GM23338 (cell line): ENCODE data around the gene RNF220. TPM values are rescaled to one million over a fixed set of nuclear protein-coding genes. Genes with fewer than 3 reads are reported as not detected.
A peak's percentile ranks its signal among the peaks of the same experiment; 100 is the strongest.

Experiments used
- ATAC-seq: fragments of 200-7000 bp; cut with Tn5 transposase; 3 replicates; pipeline ENCODE4 v1.9.1; 2020
- DNase-seq: peaks from one replicate; pipeline ENCODE4 v3.0.0-alpha.2; 2015; ENCODE audit warnings: low spot score
- H2AFZ ChIP-seq: fragments of 200-600 bp; sonication (generic); 2 replicates; pipeline ENCODE4 v1.8.0; 2016; ENCODE audit warnings: antibody characterized with exemption, mild to moderate bottlenecking, moderate library complexity
- H3F3A ChIP-seq: fragments of 200-600 bp; sonication (generic); replicated peaks from 2 replicates; pipeline ENCODE4 v1.8.0; 2017; ENCODE audit warnings: antibody characterized with exemption, mixed run types, low read depth
- H3K27ac ChIP-seq: fragments of 200-600 bp; sonication (generic); 2 replicates; pipeline ENCODE4 v1.6.1; 2016; ENCODE audit warnings: low read depth
- H3K27me3 ChIP-seq: fragments of 200-600 bp; sonication (generic); 2 replicates; pipeline ENCODE4 v1.8.0; 2016; ENCODE audit warnings: mild to moderate bottlenecking, mixed run types, moderate library complexity; ENCODE audit not compliant: insufficient read depth
- H3K36me3 ChIP-seq: fragments of 200-600 bp; sonication (generic); 2 replicates; pipeline ENCODE4 v1.8.0; 2016; ENCODE audit warnings: mild to moderate bottlenecking; ENCODE audit not compliant: insufficient read depth
- H3K4me1 ChIP-seq: fragments of 200-600 bp; sonication (generic); 2 replicates; pipeline ENCODE4 v1.8.0; 2016; ENCODE audit warnings: mild to moderate bottlenecking, moderate library complexity; ENCODE audit not compliant: insufficient read depth
- H3K4me2 ChIP-seq: fragments of 200-600 bp; sonication (generic); 2 replicates; pipeline ENCODE4 v1.7.1; 2017; ENCODE audit warnings: mixed run types
- H3K4me3 ChIP-seq: fragments of 200-600 bp; sonication (generic); 2 replicates; pipeline ENCODE4 v1.6.1; 2016; ENCODE audit warnings: mixed run types
- H3K79me2 ChIP-seq: fragments of 200-600 bp; sonication (generic); replicated peaks from 2 replicates; pipeline ENCODE4 v1.8.0; 2017; ENCODE audit warnings: mild to moderate bottlenecking; ENCODE audit not compliant: insufficient read depth
- H3K9me2 ChIP-seq: fragments of 200-600 bp; sonication (generic); 2 replicates; pipeline ENCODE4 v1.8.0; 2017; ENCODE audit not compliant: insufficient read depth
- H4K20me1 ChIP-seq: fragments of 200-600 bp; sonication (generic); replicated peaks from 2 replicates; pipeline ENCODE4 v1.8.0; 2017; ENCODE audit warnings: mild to moderate bottlenecking; ENCODE audit not compliant: insufficient read depth
- H3K27ac Mint-ChIP-seq: 2 replicates; pipeline ENCODE4 v1.8.0; 2020; ENCODE audit warnings: inconsistent platforms, mild to moderate bottlenecking, moderate library complexity, mixed read lengths
- H3K27me3 Mint-ChIP-seq: 3 replicates; pipeline ENCODE4 v1.8.0; 2022; ENCODE audit warnings: low read depth, mild to moderate bottlenecking, moderate library complexity, mixed read lengths, inconsistent platforms; ENCODE audit not compliant: insufficient read depth, poor library complexity
- H3K36me3 Mint-ChIP-seq: 3 replicates; pipeline ENCODE4 v1.8.0; 2021; ENCODE audit warnings: low read depth, mild to moderate bottlenecking, inconsistent platforms, moderate library complexity, mixed read lengths
- H3K4me1 Mint-ChIP-seq: 3 replicates; pipeline ENCODE4 v1.8.0; 2020; ENCODE audit warnings: mild to moderate bottlenecking, inconsistent platforms, mixed read lengths
- H3K4me3 Mint-ChIP-seq: 3 replicates; pipeline ENCODE4 v1.8.0; 2021; ENCODE audit warnings: moderate library complexity, mild to moderate bottlenecking, inconsistent platforms, mixed read lengths
- H3K9me3 Mint-ChIP-seq: 3 replicates; pipeline ENCODE4 v1.8.0; 2020; ENCODE audit warnings: moderate library complexity, mild to moderate bottlenecking, inconsistent platforms, mixed read lengths
- CREB1 ChIP-seq: fragments of 250-450 bp; sonication (Bioruptor Pico); IDR thresholded peaks from 2 replicates; pipeline ENCODE4 v1.5.0; 2020; ENCODE audit warnings: low read depth, mild to moderate bottlenecking, moderate library complexity
- EZH2 ChIP-seq: fragments of 200-600 bp; sonication (generic); IDR thresholded peaks from one replicate; pipeline ENCODE4 v1.8.0; 2017; ENCODE audit warnings: antibody characterized with exemption, mild to moderate bottlenecking, low read depth; ENCODE audit not compliant: unreplicated experiment
- EZH2phosphoT487 ChIP-seq: fragments of 200-600 bp; sonication (generic); IDR thresholded peaks from one replicate; pipeline ENCODE4 v1.8.1; 2018; ENCODE audit warnings: antibody characterized with exemption; ENCODE audit not compliant: unreplicated experiment
- JUNB ChIP-seq: IDR thresholded peaks from one replicate; pipeline ENCODE4 v1.6.1; 2016; ENCODE audit warnings: antibody characterized with exemption; ENCODE audit not compliant: unreplicated experiment
- NANOG ChIP-seq: IDR thresholded peaks from 2 replicates; pipeline ENCODE4 v1.6.1; 2016; ENCODE audit warnings: antibody characterized with exemption, borderline replicate concordance
- POLR2AphosphoS5 ChIP-seq: IDR thresholded peaks from 2 replicates; pipeline ENCODE4 v1.6.1; 2016; ENCODE audit warnings: antibody characterized with exemption, low read depth
- STAT1 ChIP-seq: IDR thresholded peaks from one replicate; pipeline ENCODE4 v1.6.1; 2016; ENCODE audit warnings: antibody characterized with exemption; ENCODE audit not compliant: unreplicated experiment
- ZNF114 ChIP-seq: fragments of 250-450 bp; sonication (Bioruptor Pico); IDR thresholded peaks from 2 replicates; pipeline ENCODE4 v1.5.0; 2020; ENCODE audit warnings: mild to moderate bottlenecking, moderate library complexity
- ZNF331 ChIP-seq: fragments of 250-450 bp; sonication (Bioruptor Pico); IDR thresholded peaks from 2 replicates; pipeline ENCODE4 v1.5.0; 2020; ENCODE audit warnings: low read depth, mild to moderate bottlenecking, moderate library complexity
- polyA plus RNA-seq: library from polyadenylated mRNA; unstranded; fragments of >200 nt; fragmentation: Nextera tagmentation; extraction: Ambion mirVana; gene quantifications from 2 replicates; pipeline ENCODE4 v1.2.1, GENCODE V29; 2016
- total RNA-seq: library from RNA; depleted of rRNA; stranded (reverse); fragments of >200 nt; shearing (Covaris generic); gene quantifications from 2 replicates; pipeline ENCODE4 v1.2.3, GENCODE V29; 2014
- TF ChIP-seq, protein P1 (sequence below): IDR thresholded peaks from 2 replicates; pipeline ENCODE4 v1.6.1; 2016; ENCODE audit warnings: antibody characterized with exemption
- TF ChIP-seq, protein P2 (sequence below): fragments of 250-450 bp; sonication (Bioruptor Pico); IDR thresholded peaks from 2 replicates; pipeline ENCODE4 v1.5.0; 2020; ENCODE audit warnings: mild to moderate bottlenecking, moderate library complexity
- TF ChIP-seq, protein P3 (sequence below): IDR thresholded peaks from one replicate; pipeline ENCODE4 v1.6.1; 2018; ENCODE audit warnings: antibody characterized with exemption; ENCODE audit not compliant: unreplicated experiment

Gene RNF220
- total and polyA plus RNA-seq, 2 experiments from 2014 or later = 72.8 to 168 TPM

DNA sequence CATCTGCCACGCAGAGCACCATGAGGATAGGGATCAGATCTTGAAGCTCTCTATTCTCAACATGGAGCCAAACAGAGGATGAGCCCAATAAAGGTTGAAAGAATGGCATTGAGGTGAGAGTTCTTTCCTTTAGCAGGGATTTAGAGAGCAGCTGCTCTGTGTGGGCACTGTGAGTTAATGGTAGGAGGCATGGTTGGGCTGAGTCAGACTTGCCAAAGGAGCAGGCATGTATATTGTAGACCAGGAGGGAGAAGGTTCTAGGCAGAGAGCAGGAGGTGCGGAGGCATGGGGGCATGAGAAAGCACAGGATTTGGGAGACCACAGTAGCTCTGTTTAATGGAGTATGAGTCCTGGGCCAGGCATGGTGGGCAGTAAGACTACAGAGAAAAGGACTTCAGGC, 237.2 kb downstream of the RNF220 start:
- Histone ChIP-seq H4K20me1 (peaks cover 6% of the 10 kb centered on the region), H3K79me2 (no peaks in the 10 kb centered on the region)
- H3K36me3 Mint-ChIP-seq = peaks cover 76% of the 10 kb centered on the region

More for the DNA sequence above, 237.2 kb downstream of the RNF220 start:
- Mint-ChIP-seq H3K27ac (peak overlapping the region; percentile 12; the same call in 1 of the 2 replicates), H3K27me3 (peaks cover 3% of the 10 kb centered on the region), H3K9me3 (no peaks in the 10 kb centered on the region; the same call in 2 of the 3 replicates), H3K4me1 (no peaks in the 10 kb centered on the region; the same call in 2 of the 3 replicates), H3K4me3 (no peak overlapping the region)
- Histone ChIP-seq H3F3A (peaks cover 9% of the 10 kb centered on the region; the same call in 1 of the 2 replicates), H3K4me3 (no peak overlapping the region), H3K4me1 (no peaks in the 10 kb centered on the region), H3K27ac (no peak overlapping the region), H3K27me3 (no peaks in the 10 kb centered on the region), H3K9me2 (no peaks in the 10 kb centered on the region), H2AFZ (no peak overlapping the region), H3K4me2 (no peak overlapping the region), H3K36me3 (peaks cover 18% of the 10 kb centered on the region)
- TF ChIP-seq EZH2phosphoT487 = no peak
- no peak for TF ChIP-seq JUNB
- no peak for TF ChIP-seq EZH2
- TF ChIP-seq, protein P1, sequence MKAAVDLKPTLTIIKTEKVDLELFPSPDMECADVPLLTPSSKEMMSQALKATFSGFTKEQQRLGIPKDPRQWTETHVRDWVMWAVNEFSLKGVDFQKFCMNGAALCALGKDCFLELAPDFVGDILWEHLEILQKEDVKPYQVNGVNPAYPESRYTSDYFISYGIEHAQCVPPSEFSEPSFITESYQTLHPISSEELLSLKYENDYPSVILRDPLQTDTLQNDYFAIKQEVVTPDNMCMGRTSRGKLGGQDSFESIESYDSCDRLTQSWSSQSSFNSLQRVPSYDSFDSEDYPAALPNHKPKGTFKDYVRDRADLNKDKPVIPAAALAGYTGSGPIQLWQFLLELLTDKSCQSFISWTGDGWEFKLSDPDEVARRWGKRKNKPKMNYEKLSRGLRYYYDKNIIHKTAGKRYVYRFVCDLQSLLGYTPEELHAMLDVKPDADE = no peak
- no peak for TF ChIP-seq NANOG
- TF ChIP-seq CREB1 = no peak
- no peak for TF ChIP-seq ZNF331
- TF ChIP-seq ZNF114 (CRISPR knock-in tag) = no peak
- TF ChIP-seq, protein P2, sequence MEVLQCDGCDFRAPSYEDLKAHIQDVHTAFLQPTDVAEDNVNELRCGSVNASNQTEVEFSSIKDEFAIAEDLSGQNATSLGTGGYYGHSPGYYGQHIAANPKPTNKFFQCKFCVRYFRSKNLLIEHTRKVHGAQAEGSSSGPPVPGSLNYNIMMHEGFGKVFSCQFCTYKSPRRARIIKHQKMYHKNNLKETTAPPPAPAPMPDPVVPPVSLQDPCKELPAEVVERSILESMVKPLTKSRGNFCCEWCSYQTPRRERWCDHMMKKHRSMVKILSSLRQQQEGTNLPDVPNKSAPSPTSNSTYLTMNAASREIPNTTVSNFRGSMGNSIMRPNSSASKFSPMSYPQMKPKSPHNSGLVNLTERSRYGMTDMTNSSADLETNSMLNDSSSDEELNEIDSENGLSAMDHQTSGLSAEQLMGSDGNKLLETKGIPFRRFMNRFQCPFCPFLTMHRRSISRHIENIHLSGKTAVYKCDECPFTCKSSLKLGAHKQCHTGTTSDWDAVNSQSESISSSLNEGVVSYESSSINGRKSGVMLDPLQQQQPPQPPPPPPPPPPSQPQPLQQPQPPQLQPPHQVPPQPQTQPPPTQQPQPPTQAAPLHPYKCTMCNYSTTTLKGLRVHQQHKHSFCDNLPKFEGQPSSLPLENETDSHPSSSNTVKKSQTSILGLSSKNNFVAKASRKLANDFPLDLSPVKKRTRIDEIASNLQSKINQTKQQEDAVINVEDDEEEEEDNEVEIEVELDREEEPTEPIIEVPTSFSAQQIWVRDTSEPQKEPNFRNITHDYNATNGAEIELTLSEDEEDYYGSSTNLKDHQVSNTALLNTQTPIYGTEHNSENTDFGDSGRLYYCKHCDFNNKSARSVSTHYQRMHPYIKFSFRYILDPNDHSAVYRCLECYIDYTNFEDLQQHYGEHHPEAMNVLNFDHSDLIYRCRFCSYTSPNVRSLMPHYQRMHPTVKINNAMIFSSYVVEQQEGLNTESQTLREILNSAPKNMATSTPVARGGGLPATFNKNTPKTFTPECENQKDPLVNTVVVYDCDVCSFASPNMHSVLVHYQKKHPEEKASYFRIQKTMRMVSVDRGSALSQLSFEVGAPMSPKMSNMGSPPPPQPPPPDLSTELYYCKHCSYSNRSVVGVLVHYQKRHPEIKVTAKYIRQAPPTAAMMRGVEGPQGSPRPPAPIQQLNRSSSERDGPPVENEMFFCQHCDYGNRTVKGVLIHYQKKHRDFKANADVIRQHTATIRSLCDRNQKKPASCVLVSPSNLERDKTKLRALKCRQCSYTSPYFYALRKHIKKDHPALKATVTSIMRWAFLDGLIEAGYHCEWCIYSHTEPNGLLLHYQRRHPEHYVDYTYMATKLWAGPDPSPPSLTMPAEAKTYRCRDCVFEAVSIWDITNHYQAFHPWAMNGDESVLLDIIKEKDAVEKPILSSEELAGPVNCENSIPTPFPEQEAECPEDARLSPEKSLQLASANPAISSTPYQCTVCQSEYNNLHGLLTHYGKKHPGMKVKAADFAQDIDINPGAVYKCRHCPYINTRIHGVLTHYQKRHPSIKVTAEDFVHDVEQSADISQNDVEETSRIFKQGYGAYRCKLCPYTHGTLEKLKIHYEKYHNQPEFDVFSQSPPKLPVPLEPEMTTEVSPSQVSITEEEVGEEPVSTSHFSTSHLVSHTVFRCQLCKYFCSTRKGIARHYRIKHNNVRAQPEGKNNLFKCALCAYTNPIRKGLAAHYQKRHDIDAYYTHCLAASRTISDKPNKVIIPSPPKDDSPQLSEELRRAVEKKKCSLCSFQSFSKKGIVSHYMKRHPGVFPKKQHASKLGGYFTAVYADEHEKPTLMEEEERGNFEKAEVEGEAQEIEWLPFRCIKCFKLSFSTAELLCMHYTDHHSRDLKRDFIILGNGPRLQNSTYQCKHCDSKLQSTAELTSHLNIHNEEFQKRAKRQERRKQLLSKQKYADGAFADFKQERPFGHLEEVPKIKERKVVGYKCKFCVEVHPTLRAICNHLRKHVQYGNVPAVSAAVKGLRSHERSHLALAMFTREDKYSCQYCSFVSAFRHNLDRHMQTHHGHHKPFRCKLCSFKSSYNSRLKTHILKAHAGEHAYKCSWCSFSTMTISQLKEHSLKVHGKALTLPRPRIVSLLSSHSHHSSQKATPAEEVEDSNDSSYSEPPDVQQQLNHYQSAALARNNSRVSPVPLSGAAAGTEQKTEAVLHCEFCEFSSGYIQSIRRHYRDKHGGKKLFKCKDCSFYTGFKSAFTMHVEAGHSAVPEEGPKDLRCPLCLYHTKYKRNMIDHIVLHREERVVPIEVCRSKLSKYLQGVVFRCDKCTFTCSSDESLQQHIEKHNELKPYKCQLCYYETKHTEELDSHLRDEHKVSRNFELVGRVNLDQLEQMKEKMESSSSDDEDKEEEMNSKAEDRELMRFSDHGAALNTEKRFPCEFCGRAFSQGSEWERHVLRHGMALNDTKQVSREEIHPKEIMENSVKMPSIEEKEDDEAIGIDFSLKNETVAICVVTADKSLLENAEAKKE = no peak
- TF ChIP-seq, protein P3, sequence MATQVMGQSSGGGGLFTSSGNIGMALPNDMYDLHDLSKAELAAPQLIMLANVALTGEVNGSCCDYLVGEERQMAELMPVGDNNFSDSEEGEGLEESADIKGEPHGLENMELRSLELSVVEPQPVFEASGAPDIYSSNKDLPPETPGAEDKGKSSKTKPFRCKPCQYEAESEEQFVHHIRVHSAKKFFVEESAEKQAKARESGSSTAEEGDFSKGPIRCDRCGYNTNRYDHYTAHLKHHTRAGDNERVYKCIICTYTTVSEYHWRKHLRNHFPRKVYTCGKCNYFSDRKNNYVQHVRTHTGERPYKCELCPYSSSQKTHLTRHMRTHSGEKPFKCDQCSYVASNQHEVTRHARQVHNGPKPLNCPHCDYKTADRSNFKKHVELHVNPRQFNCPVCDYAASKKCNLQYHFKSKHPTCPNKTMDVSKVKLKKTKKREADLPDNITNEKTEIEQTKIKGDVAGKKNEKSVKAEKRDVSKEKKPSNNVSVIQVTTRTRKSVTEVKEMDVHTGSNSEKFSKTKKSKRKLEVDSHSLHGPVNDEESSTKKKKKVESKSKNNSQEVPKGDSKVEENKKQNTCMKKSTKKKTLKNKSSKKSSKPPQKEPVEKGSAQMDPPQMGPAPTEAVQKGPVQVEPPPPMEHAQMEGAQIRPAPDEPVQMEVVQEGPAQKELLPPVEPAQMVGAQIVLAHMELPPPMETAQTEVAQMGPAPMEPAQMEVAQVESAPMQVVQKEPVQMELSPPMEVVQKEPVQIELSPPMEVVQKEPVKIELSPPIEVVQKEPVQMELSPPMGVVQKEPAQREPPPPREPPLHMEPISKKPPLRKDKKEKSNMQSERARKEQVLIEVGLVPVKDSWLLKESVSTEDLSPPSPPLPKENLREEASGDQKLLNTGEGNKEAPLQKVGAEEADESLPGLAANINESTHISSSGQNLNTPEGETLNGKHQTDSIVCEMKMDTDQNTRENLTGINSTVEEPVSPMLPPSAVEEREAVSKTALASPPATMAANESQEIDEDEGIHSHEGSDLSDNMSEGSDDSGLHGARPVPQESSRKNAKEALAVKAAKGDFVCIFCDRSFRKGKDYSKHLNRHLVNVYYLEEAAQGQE = no peak
- no peak for TF ChIP-seq POLR2AphosphoS5
- TF ChIP-seq STAT1 = no peak
- DNase-seq (no peak), ATAC-seq (no peak)
